ENCODE results near the gene ZNF326. TPM values are rescaled to one million over a fixed set of nuclear protein-coding genes. Genes with fewer than 3 reads are reported as not detected.
"Not testable (repeated sequence)": the region's sequence is repeated elsewhere in the genome, so short reads cannot be mapped to it uniquely, and the experiment has no call there.

Gene ZNF326
- total RNA-seq, 1 experiment from 2014 or later, result 1.4 TPM

DNA sequence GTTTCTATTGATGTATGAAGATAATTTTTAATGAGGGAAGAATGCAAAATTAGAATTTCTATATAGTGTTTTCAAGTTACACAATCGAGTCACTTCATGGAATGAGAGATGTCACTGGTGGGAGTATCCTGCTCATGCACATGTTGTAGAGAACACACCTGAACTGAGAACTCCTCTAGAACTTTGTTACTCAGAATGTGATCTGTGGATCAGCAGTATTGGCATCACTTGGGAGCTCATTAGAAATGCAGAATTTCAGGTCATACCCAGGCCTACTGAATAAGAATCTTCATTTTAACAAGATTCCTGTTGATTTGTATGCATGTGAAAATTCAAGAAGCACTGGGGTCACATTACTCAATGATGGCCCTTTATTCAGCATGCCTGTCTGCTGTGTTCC is 28.8 kb downstream of the ZNF326 start:
- no peak for DNase-seq
- Histone ChIP-seq H3K9me3 (no peaks in the 10 kb centered on the region), H3K4me3 (no peak overlapping the region), H3K27me3 (no peaks in the 10 kb centered on the region), H3K36me3 (peaks cover 54% of the 10 kb centered on the region)

GRCh38 chr1:90027281-90027680 is 32.4 kb downstream of the ZNF326 start:
- Histone ChIP-seq H3K27me3 (no peaks in the 10 kb centered on the region), H3K9me3 (no peaks in the 10 kb centered on the region), H3K4me3 (no peak overlapping the region), H3K36me3 (peaks cover 26% of the 10 kb centered on the region)
- no peak for DNase-seq

GRCh38 chr1:90039652-90040051 is 44.7 kb downstream of the ZNF326 start:
- Histone ChIP-seq H3K27me3 (no peaks in the 10 kb centered on the region), H3K9me3 (no peaks in the 10 kb centered on the region), H3K36me3 (no peaks in the 10 kb centered on the region), H3K4me3 (no peak overlapping the region)
- no peak for DNase-seq

GRCh38 chr1:90043586-90043985 is 48.7 kb downstream of the ZNF326 start:
- no peak for DNase-seq
- no peaks in the 10 kb centered on the region for H3K9me3 ChIP-seq
- H3K4me3 ChIP-seq, result no peak overlapping the region
- no peaks in the 10 kb centered on the region for H3K27me3 ChIP-seq
- H3K36me3 ChIP-seq, result no peaks in the 10 kb centered on the region

GRCh38 chr1:90044346-90044745 is 49.4 kb downstream of the ZNF326 start:
- H3K4me3 ChIP-seq, result no peak overlapping the region
- no peaks in the 10 kb centered on the region for H3K36me3 ChIP-seq
- H3K27me3 ChIP-seq, result no peaks in the 10 kb centered on the region
- H3K9me3 ChIP-seq, result no peaks in the 10 kb centered on the region
- DNase-seq, result no peak

DNA sequence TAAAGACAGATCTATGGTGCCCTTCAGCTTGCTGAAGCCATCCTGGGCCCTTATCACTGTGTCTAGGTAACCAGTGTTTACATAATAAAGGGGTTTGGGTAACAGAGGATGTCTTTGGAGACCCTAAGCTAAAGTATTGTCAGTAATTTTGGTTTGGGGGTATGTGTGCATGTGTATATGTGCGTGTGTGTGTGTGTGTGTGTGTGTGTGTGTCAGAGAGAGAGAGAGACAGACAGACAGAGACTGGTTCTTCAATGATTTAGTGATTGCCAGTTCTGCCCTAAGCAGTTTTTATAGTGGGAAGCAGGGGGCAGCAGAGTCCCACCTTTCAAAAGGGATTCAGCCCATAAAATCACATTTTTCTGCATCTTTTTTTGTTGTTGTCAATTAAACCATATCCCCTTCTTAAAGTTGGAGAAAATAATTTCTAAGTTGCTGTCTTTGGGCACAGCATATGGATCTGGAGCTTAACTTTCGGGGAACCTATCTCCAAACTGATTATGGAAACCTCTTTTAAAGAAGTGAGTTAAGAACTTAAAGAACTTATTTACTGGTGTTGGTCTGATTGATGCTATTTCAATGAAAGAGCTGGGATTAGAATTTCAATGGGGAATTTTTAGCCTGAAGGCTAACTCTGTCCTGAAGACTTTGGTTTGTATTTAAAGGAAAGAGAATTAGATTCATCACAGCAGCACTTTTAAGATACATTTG is 51.1 kb downstream of the ZNF326 start:
- Histone ChIP-seq H3K27me3 (no peaks in the 10 kb centered on the region), H3K9me3 (no peaks in the 10 kb centered on the region), H3K36me3 (no peaks in the 10 kb centered on the region), H3K4me3 (no peak overlapping the region)
- peak; percentile 4 for DNase-seq

DNA sequence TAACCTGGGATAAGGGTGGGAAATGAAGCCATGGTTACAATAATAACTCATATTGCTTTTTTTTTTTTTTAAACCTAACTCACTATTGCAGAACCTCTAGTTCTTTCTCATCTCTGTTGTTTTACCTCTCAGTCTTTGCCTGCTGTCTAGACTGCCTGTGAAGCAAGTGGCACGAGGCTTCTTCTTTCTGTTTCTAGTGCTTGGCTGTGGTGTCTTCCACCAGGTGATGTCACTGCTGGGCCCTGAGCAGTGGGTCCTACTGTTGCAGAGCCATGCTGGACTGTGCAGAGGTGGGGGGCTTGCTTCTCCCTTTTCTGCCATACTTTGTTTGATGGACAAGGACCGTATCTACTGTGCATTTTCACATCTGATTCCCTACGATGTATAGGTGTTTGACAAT is 51.7 kb downstream of the ZNF326 start:
- no peaks in the 10 kb centered on the region for H3K27me3 ChIP-seq
- no peaks in the 10 kb centered on the region for H3K36me3 ChIP-seq
- DNase-seq, result no peak
- H3K4me3 ChIP-seq, result no peak overlapping the region
- H3K9me3 ChIP-seq, result no peaks in the 10 kb centered on the region

DNA sequence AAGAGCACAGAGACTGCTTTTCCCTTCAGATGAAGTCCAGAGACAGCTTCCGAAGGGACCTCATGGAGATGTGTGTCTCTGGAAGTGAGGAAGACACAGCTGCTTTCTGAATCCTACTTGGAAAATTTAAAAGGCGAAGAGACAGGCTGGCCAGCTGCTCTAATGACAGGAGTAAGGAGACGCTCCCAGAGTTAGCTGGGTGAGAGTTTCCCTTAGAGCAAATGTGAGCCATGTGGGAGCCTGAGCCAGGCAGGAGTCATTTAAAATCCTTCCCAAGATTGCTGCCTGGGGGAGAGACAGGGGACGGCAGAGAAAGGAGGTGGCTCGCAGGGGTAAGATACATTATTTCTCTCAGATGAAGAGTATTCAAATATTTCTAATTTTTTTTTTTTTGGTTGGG is 53.1 kb downstream of the ZNF326 start:
- H3K36me3 ChIP-seq, result no peaks in the 10 kb centered on the region
- DNase-seq, result no peak

DNA sequence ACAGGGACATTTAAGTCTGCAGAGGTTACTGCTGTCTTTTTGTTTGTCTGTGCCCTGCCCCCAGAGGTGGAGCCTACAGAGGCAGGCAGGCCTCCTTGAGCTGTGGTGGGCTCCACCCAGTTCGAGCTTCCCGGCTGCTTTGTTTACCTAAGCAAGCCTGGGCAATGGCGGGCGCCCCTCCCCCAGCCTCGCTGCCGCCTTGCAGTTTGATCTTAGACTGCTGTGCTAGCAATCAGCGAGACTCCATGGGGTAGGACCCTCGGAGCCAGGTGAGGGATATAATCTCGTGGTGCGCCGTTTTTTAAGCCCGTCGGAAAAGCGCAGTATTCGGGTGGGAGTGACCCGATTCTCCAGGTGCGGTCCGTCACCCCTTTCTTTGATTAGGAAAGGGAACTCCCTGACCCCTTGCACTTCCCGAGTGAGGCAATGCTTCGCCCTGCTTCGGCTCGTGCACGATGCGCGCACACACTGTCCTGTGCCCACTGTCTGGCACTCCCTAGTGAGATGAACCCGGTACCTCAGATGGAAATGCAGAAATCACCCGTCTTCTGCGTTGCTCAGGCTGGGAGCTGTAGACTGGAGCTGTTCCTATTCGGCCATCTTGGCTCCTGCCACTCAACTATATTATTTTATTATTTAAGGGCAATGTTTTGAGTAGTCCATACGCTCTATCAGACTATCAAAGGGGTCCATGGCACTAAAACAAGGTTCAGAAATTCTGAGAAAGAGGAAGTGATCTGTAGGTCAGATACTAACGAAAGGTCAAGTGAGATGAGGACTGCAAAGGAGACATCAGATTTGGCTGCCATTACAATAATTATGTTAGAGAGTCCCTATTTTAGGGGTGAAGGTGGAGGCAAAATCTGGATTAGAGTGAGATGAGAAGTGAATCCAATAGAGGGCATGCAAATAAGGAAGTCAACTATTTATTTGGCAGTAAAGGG is 68.1 kb downstream of the ZNF326 start:
- not testable (repeated sequence) for H3K4me3 ChIP-seq, H3K9me3 ChIP-seq, H3K36me3 ChIP-seq, DNase-seq, H3K27me3 ChIP-seq

More for the DNA sequence above, 53.1 kb downstream of the ZNF326 start:
- Histone ChIP-seq H3K4me3 (no peak overlapping the region), H3K9me3 (no peaks in the 10 kb centered on the region), H3K27me3 (no peaks in the 10 kb centered on the region; the same call in 1 of the 2 replicates)

- not testable (repeated sequence) for DNase-seq, H3K9me3 ChIP-seq, H3K4me3 ChIP-seq, H3K27me3 ChIP-seq, H3K36me3 ChIP-seq
Observed at GRCh38 chr1:90064109-90064508, 69.2 kb downstream of the ZNF326 start.

DNA sequence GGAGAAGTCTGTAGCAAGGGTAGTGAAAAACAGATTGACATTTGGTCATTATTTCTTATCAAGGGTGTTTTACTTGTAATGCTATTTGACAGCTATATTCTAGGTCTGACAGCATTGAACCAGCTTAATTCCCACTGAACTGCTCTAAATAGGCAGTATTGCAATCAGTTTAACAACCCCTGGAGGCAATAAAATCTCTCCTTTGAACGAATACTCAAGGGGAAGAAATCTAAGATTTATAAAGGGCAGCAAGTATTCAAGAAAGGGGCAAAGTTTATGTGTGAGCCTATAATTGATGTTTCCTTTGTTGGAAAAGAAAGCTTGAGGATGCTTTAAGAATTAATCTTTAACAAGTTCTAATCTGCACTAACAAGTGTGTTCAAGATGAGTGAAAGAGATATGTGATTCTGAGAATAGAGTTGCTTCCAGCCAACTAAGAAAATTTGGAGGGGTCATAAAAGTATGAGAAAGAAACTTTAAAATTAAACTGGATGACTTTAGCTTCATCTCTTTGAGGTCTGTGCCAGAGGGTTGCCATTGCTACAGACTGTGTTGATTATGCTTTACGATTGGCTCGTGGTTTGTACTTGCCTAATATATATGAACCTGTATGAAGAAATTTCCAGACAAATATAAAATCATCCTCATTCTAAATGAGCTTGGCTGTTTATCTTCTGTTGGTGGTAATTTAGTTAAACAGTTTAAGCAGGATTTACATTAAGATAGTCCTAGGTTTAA is 72.5 kb downstream of the ZNF326 start:
- no peaks in the 10 kb centered on the region for H3K36me3 ChIP-seq
- H3K4me3 ChIP-seq, result no peak overlapping the region
- peaks cover 2% of the 10 kb centered on the region; the same call in 1 of the 2 replicates for H3K9me3 ChIP-seq
- H3K27me3 ChIP-seq, result peaks cover 2% of the 10 kb centered on the region; the same call in 1 of the 2 replicates
- no peak for DNase-seq

DNA sequence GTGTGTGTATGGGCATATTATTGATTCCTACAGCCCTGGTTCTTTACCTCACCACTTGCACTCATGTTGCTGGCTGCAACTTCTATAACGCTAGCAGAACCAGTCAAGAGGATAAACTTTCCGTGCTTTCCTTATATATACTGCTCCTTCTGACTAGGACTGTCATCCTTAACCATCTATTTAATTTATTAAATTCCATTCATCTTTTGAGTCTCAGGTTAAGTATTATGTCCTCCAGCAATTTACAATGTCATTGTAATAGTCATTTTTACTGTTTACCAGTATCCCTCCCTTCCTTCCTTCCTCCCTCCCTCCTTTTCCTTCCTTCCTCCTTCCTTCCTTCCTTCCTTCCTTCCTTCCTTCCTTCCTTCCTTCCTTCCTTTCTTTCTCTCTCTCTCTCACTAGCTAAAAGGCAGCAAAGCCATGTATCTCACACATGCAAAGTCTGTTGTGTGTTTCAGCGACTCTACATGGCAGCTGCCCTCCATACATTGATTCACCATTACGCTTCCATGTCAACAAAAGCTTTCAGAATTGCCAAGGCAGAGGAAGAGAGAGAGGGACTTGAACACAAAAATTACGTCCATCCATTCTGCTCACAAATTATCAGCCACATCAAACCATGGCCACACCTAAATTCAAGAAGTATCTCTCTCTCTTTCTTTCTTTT is 73.8 kb downstream of the ZNF326 start:
- Histone ChIP-seq H3K4me3 (no peak overlapping the region), H3K36me3 (no peaks in the 10 kb centered on the region), H3K9me3 (peaks cover under 1% of the 10 kb centered on the region; the same call in 1 of the 2 replicates), H3K27me3 (peaks cover 2% of the 10 kb centered on the region; the same call in 1 of the 2 replicates)
- DNase-seq, result no peak

DNA sequence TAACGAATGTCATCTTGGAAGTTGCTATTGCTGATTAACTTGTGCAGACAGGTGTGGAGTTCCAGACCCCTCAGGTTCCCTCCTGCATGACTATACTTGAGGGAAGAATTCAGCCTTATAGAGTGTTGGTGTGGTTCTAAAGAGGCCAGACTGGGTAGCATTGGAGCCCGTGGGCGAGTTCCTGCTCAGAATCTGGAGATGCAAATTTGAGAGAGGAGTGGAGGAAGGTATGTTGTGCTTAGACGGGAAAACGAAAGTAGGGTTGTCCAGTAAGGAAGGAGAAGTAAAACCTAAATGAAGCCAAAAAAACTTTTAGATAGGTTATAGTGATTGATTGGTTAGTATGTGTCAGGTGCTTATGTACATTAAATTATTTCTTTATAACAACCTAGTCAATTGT is 79.2 kb downstream of the ZNF326 start:
- DNase-seq, result no peak
- no peak overlapping the region for H3K4me3 ChIP-seq
- H3K27me3 ChIP-seq, result no peaks in the 10 kb centered on the region
- no peaks in the 10 kb centered on the region for H3K9me3 ChIP-seq
- H3K36me3 ChIP-seq, result no peaks in the 10 kb centered on the region

DNA sequence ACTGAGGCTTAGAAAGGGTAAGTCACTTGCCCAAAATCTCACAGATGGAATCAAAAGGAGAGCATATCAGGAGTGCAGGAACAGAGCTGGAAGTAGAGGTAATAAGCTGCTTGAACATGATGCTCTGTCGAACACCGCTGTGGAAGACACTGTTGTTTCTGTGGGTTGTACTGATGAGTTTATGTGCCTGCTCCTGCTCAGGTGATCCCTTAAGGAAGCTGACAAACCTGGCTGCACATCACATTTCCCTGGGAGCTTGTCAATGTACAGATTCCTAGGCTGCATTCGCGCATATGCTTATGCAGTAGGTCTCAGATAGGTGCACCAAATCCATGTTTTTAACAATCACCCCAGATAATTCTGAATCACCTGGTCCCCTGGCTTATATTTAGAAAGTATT is 79.7 kb downstream of the ZNF326 start:
- DNase-seq, result no peak
- Histone ChIP-seq H3K9me3 (no peaks in the 10 kb centered on the region), H3K27me3 (no peaks in the 10 kb centered on the region), H3K36me3 (no peaks in the 10 kb centered on the region), H3K4me3 (no peak overlapping the region)

DNA sequence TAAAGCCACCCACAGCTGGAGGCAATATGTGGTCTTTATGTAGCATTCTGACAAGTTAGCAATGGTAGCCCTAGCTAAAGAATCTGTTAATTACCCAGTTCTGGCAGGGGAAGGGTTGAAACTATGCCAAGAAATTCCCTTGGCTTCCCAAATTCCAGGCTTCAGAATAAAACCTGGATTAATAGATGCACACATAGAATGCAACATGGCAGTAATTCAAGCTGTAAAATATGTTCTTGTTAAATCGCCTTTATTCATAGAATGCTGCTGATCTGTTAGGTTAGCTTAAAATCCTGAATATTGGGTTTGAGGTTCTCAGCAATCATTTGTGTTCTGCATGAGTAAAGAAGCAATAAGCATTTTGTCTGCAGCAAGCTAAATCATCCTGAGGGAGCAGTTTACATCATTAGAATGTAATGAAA is 80.1 kb downstream of the ZNF326 start:
- Histone ChIP-seq H3K4me3 (no peak overlapping the region), H3K36me3 (no peaks in the 10 kb centered on the region), H3K27me3 (no peaks in the 10 kb centered on the region), H3K9me3 (no peaks in the 10 kb centered on the region)
- no peak for DNase-seq

- no peaks in the 10 kb centered on the region for H3K9me3 ChIP-seq
- no peak for DNase-seq
- H3K27me3 ChIP-seq, result peaks cover 3% of the 10 kb centered on the region; the same call in 1 of the 2 replicates
- no peaks in the 10 kb centered on the region for H3K36me3 ChIP-seq
- no peak overlapping the region for H3K4me3 ChIP-seq
Observed at GRCh38 chr1:90083995-90084394, 89.1 kb downstream of the ZNF326 start.
